GM19238 (cell line): ENCODE measurements around the gene ROGDI.

Experiments used
- DNase-seq: peaks from one replicate; pipeline ENCODE4 v3.0.0; 2011; ENCODE audit warnings: low spot score; ENCODE audit not compliant: insufficient read length

Gene ROGDI

GRCh38 chr16:4768549-4769305 lies 33.7 kb downstream of the ROGDI start:
- DNase-seq: peak; percentile 88

DNA sequence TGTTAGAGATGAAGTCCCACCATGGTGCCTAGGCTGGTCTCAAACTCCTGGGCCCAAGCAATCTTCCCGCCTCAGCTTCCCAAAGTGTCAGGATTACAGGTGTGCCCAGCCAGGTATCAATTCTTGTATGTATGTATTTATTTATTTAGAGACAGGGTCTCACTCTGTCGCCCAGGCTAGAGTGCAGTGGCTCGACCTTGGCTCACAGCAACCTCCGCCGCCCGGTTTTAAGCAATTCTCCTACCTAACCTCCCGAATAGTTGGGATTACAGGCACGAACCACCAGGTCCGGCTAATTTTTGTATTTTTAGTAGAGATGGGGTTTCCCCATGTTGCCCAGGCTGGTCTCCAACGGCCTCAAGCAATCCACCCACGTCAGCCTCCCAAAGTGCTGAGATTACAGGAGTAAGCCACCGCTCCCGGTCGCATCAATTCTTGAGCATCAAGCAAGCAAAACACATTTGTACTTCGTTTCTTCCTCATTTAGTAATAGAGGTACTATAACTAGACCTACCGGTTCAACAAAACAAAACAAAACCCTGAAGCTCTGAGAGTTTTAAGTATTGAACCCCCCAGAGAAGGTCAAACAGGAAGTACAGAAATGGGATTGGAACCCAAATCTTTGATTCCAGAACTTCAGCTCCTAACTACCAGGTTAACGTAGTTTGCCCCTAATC lies 34.4 kb downstream of the ROGDI start:
- no peak for DNase-seq

DNA sequence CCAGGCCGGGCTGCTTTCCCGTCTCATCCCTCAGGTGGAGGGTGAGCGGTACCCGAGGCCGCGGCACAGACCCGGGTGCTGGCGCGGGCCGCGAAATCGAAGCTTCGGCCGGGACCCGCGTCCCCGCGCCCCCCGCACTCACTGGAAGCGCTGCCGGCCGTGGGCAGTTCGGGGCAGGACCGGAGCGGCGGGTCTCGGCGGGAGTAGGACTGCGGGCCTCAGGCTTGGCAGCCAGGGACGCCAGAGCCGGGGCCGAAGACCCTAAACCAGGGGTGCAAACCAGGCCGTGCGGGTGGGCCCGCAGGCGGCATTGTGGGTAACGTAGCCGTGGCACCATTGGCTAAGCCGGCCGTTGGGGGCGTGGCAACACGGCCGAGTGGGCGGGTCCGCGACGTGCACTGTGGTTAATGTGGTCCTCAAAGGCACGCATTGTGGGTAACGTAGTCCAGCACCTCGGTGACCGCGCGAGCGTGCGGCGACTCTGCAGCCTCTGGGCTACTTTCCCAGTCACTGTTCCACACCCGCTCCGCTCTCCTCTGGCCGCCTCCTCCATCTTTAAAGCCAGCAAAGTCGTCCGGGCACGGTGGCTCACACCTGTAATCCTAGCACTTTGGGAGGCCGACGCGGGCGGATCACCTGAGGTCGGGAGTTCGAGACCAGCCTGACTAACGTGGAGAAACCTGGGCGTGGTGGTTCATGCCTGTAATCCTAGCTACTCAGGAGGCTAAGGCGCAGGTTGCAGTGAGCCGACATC lies 35.4 kb downstream of the ROGDI start, which contains the start of gene ZNF500:
Gene ZNF500 (minus strand): TSS at position 288 of the 754 bp plus-strand sequence. CDS start 1,184 bp downstream, outside the sequence.
- peak; percentile 89 for DNase-seq

GRCh38 chr16:4765511-4766474 lies 36.6 kb downstream of the ROGDI start:
- DNase-seq: no peak

DNA sequence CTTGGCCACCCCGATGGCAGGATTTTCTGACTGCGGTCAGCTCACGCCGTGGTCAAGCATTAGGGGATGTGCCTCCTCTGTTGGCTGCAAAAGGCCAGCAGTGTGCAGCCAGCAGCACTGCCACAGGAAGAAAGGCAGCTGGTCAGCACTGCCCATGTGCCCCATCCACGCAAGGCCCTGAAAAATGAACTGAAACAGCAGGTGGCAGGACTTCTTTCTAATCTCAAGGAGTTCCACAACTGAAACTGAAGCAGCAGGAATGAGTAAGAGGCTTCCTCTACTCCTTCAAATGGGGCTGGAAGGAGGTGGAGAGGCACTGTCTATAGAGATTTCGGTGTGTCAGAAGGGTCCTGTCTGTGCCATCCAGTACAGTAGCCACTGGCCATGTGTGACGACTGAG lies 38.6 kb downstream of the ROGDI start:
- no peak for DNase-seq

- DNase-seq: no peak
Measured at GRCh38 chr16:4762205-4762604, 40.2 kb downstream of the ROGDI start.

GRCh38 chr16:4760221-4760910 lies 42.1 kb downstream of the ROGDI start:
- no peak for DNase-seq

- no peak for DNase-seq
Measured at GRCh38 chr16:4755687-4756086, 46.7 kb downstream of the ROGDI start.

DNA sequence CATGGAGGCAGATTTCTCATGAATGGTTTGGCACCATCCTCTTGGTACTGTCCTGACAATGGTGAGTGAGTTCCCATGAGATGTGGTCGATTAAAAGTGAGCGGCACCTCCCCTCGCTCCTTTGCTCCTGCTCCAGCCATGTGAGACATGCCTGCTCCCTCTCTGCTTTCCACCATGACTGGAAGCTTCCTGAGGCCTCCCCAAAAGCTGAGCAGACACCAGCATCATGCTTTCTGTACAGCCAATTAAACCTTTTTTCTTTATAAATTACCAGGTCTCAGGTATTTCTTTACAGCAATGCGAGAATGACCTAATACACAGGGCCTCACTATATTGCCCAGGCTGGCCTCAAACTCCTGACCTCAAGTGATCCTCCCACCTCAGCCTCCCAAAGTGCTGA lies 47.6 kb downstream of the ROGDI start:
- no peak for DNase-seq

DNA sequence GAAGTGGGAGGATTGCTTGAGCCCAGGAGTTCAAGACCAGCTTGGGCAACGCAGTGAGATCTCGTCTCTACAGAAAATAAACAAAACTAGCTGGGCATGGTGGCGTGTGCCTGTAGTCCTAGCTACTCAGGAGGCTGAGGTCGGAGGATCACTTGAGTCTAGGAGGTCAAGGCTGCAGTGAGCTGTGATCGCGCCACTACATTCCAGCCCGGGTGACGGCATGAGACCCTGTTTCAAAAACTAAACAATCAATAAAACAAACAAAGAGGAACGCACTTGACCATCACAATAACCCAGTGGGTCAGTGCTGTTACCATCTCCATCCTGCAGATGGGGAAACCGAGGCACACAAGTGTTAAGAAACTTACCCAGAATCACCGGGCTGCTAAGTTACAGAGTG lies 49.2 kb downstream of the ROGDI start:
- DNase-seq: no peak

GRCh38 chr16:4752351-4753100 lies 49.9 kb downstream of the ROGDI start:
- no peak for DNase-seq

- no peak for DNase-seq
Measured at GRCh38 chr16:4750896-4751295, 51.5 kb downstream of the ROGDI start.

DNA sequence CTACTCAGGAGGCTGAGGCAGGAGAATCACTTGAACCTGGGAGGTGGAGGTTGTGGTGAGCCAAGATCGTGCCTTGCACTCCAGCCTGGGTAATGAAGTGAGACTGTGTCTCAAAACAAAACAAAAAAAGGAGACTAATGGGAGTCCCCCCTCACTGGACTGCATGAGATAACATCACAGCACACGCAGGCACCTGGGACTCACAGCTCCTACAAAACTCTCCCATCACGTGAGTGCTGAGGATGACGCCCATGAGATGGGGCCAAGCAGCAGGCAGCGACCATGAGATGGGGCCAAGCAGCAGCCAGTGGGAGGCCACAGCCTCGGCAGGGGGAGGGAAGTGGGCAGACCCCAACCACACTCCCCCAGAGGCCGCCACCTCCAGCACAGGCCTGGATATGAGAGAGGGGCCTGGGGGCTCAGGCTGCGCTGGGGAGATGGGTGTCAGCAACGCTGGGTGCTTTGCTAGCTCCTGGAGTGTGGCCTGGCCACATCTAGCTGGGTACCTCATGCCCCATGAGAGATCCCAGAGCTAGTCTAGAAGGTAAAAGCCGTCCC lies 52.7 kb downstream of the ROGDI start:
- no peak for DNase-seq

DNA sequence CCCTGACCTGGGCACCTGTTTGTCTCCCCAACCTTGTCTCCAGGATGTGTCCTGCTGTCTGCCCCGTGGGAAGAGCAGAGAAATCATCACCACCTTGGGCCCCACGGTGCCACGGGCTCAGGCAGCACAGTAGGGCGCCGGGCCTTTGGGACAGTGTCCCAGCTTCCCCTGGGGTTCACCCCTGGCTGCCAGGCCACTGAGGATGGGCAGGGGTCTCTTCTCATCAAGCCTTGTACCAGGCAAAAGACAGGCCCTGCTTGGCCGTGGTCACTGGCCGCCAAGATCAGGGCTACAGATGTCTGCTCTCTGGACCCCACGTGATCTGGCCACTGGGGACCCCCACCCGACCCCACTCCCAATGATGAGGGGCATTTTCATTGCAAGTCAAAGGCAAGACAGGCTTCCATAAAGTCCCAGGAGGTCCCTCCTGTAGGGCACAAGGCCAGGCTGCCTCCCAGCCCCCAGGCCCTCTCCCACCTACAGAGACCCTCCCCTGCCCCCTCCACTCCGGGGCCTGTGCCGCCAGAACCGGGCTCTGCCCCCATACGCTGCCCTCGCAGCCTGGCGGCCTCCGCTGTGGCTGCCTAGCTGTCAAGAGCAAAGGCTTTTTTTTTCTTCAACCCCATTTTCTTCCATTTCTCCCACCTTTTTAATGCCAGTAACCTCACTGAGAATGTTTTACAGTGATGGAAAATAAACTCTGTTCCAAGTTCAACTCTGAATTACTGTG lies 53.6 kb downstream of the ROGDI start:
- no peak for DNase-seq

- no peak for DNase-seq
Measured at GRCh38 chr16:4747906-4748681, 54.3 kb downstream of the ROGDI start.

DNA sequence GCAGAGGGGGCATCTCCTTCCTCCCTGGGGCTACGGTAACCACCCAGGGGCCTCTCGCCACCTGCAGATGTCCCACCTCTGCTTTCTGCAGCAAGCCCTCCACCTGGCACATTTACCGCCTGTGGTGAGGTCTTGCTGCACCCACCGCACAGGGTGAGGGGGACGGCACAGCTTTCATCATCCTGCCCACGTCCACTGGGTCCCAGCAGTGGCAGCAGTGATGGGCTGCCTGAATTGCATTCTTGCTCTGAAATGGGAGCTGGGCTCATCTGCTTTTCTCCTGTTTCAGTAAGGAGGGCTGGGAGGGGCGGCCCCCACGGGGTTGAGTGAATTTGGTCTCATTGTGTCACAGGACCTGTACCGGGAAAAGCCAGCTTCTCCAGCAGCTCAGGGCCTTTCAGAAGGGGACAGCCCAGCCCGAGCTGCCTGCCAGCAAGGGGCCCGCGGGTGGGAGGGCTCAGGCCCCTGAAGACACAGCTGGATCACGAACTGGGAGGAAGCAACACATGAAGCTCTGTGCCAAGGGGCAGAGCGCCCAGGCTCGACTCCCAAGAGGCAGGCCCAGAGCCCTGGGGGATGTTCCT lies 55.4 kb downstream of the ROGDI start:
- DNase-seq: no peak
